ENCODE data around the gene AP2A1. TPM values are rescaled to one million over a fixed set of nuclear protein-coding genes. Genes with fewer than 3 reads are reported as not detected.
A peak's percentile ranks its signal among the peaks of the same experiment; 100 is the strongest.
"Not testable (repeated sequence)": the region's sequence is repeated elsewhere in the genome, so short reads cannot be mapped to it uniquely, and the experiment has no call there.

AP2A1 gene
- total and polyA plus RNA-seq, 9 donors, result 37.8 to 126 (median 88.1) TPM

DNA sequence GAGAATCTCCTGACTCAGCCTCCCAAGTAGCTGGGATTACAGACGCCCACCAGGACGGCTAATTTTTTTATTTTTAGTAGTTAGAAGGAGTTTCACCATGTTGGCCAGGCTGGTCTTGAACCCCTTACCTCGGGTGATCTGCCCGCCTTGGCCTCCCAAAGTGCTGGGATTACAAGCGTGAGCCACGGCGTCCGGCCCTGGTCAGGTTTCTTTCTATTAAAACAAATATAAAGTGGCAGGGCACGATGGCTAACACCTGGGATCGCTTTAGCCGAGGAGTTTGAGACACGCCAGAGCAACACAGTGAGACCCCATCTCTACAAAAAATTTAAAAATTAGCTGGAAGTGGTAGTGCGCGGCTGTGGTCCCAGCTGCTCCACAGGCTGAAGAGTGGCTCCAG is 49.8 kb downstream of the AP2A1 start:
- WGBS, 3 donors, result 32 to 62% (median 53%) methylated on average over 14 of the region's 14 CpGs
- Histone ChIP-seq H3K27ac (peak overlapping the region; percentile 37 to 97), H3K9me3 (no peaks in the 10 kb centered on the region), H3K4me1 (ENCODE audit: insufficient read depth) (peaks cover 11% of the 10 kb centered on the region), H3K27me3 (no peaks in the 10 kb centered on the region), H3K4me3 (no peak overlapping the region), H3K36me3 (no peaks in the 10 kb centered on the region)
- intact Hi-C loops (cut with DNase I), result loop anchor here in 1 of 4 donors (5.0 kb wide), 1 partner anchor 36 kb away; the partner anchor contains the start of gene PTOV1
- peak in 2 of 5 donors; percentile 47 to 57 for DNase-seq
- TF ChIP-seq EP300 (IDR thresholded peaks at IDR 0.05) (no peak), POLR2A (IDR thresholded peaks at IDR 0.05) (no peak)
- TF ChIP-seq, protein P1, sequence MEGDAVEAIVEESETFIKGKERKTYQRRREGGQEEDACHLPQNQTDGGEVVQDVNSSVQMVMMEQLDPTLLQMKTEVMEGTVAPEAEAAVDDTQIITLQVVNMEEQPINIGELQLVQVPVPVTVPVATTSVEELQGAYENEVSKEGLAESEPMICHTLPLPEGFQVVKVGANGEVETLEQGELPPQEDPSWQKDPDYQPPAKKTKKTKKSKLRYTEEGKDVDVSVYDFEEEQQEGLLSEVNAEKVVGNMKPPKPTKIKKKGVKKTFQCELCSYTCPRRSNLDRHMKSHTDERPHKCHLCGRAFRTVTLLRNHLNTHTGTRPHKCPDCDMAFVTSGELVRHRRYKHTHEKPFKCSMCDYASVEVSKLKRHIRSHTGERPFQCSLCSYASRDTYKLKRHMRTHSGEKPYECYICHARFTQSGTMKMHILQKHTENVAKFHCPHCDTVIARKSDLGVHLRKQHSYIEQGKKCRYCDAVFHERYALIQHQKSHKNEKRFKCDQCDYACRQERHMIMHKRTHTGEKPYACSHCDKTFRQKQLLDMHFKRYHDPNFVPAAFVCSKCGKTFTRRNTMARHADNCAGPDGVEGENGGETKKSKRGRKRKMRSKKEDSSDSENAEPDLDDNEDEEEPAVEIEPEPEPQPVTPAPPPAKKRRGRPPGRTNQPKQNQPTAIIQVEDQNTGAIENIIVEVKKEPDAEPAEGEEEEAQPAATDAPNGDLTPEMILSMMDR (IDR thresholded peaks at IDR 0.05), result no peak

- H3K4me3 ChIP-seq, result peak within 1 kb of the TSS; percentile 80
- no peaks in the 10 kb centered on the region for H3K9me3 ChIP-seq
- WGBS, 3 donors, result 0% methylated on average over 36 to 57 of the region's 57 CpGs
- H3K36me3 ChIP-seq, result no peaks in the 10 kb centered on the region
- no peaks in the 10 kb centered on the region for H3K27me3 ChIP-seq
- peaks cover 11% of the 10 kb centered on the region for H3K4me1 ChIP-seq (ENCODE audit: insufficient read depth)
- peak; percentile 88 to 94 (median 91) for DNase-seq
- intact Hi-C loops (cut with DNase I), result loop anchor here in 1 of 4 donors (5.0 kb wide), 1 partner anchor 34 kb away; the partner anchor contains the start of gene PTOV1
- H3K27ac ChIP-seq, result peak within 1 kb of the TSS; percentile 96 to 97
- TF ChIP-seq, protein P1 (IDR thresholded peaks at IDR 0.05), result peak in 2 of 3 donors; percentile 61 to 79
- TF ChIP-seq POLR2A (IDR thresholded peaks at IDR 0.05) (peak; percentile 86), EP300 (IDR thresholded peaks at IDR 0.05) (no peak)
These were observed 51.3 kb downstream of the AP2A1 start, which contains the start of gene MED25 for GRCh38 chr19:49817964-49818648. Gene MED25 (plus strand): TSS chr19:49818289. CDS start chr19:49818342, 53 bp downstream.

GRCh38 chr19:49818649-49819370 is 52.0 kb downstream of the AP2A1 start:
- peak overlapping the region; percentile 96 to 97 for H3K27ac ChIP-seq
- H3K36me3 ChIP-seq, result no peaks in the 10 kb centered on the region
- H3K4me3 ChIP-seq, result peak overlapping the region; percentile 80
- H3K4me1 ChIP-seq (ENCODE audit: insufficient read depth), result peaks cover 11% of the 10 kb centered on the region
- H3K9me3 ChIP-seq, result no peaks in the 10 kb centered on the region
- H3K27me3 ChIP-seq, result no peaks in the 10 kb centered on the region
- TF ChIP-seq, protein P1 (IDR thresholded peaks at IDR 0.05), result no peak
- TF ChIP-seq POLR2A (IDR thresholded peaks at IDR 0.05) (no peak), EP300 (IDR thresholded peaks at IDR 0.05) (no peak)
- intact Hi-C loops (cut with DNase I), result loop anchor here in 1 of 4 donors (5.0 kb wide), 1 partner anchor 33 kb away; the partner anchor contains the start of gene PTOV1
- WGBS, 3 donors, result 10 to 26% (median 12%) methylated on average over 15 to 16 of the region's 16 CpGs
- peak in 2 of 5 donors; percentile 58 to 61 for DNase-seq

- not testable (repeated sequence) for H3K9me3 ChIP-seq, H3K27me3 ChIP-seq, H3K36me3 ChIP-seq
- WGBS, 3 donors, result 54 to 70% (median 56%) methylated on average over 7 of the region's 7 CpGs
- Histone ChIP-seq H3K4me1 (ENCODE audit: insufficient read depth) (peaks cover 11% of the 10 kb centered on the region), H3K27ac (peak overlapping the region in 1 of 2 donors; percentile 65), H3K4me3 (peak overlapping the region; percentile 80)
- intact Hi-C loops (cut with DNase I), result loop anchor here in 2 of 4 donors (5.0 kb wide), 2 partner anchors 33 to 38 kb away; partner anchors contain the start of gene PTOV1 (in 1 of the 2)
- DNase-seq, result peak in 1 of 5 donors; percentile 60
These were observed 52.8 kb downstream of the AP2A1 start for GRCh38 chr19:49819452-49820115.
